ENCODE results near the gene JAKMIP1.

DNA sequence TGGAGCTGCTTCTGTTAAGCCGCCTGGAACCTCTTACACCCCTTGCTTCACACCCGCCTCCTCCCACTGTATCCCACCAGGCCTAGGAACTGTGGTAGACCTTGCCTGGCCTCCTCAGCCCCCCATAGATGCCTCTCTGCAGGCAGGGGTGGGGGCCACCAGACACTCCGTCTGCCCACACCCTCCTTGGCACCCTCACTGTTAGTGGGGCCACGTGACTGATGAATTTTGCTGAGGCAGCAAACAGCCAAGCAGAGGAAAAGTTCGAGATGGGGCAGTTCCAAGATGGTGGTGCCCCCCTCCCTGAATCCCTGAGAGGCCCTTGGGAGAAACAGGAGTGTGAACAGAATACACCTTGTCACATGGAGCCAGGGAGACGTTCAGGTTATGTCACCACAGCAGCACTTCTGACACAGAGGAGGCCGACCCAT is 141.0 kb downstream of the JAKMIP1 start:
- TF ChIP-seq, protein P1, sequence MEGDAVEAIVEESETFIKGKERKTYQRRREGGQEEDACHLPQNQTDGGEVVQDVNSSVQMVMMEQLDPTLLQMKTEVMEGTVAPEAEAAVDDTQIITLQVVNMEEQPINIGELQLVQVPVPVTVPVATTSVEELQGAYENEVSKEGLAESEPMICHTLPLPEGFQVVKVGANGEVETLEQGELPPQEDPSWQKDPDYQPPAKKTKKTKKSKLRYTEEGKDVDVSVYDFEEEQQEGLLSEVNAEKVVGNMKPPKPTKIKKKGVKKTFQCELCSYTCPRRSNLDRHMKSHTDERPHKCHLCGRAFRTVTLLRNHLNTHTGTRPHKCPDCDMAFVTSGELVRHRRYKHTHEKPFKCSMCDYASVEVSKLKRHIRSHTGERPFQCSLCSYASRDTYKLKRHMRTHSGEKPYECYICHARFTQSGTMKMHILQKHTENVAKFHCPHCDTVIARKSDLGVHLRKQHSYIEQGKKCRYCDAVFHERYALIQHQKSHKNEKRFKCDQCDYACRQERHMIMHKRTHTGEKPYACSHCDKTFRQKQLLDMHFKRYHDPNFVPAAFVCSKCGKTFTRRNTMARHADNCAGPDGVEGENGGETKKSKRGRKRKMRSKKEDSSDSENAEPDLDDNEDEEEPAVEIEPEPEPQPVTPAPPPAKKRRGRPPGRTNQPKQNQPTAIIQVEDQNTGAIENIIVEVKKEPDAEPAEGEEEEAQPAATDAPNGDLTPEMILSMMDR (IDR thresholded peaks at IDR 0.05), result no peak
- TF ChIP-seq POLR2A (IDR thresholded peaks at IDR 0.05), result no peak

Data from lower leg skin (tissue), 3 donors.